Activated CD8-positive, alpha-beta memory T cell treated with anti-CD3 and anti-CD28 coated beads for 48 hours (primary cell): ENCODE data around the gene SMS.

ENCODE experiments used
- DNase-seq, 3 experiments: peaks; one replicate each; pipeline ENCODE4 v3.0.0-alpha.2; 2020; ENCODE audit warnings: low read depth in 2 of 3, low spot score in 2 of 3

The SMS gene

GRCh38 chrX:22037225-22037624, 96.7 kb downstream of the SMS start:
- DNase-seq, result no peak

- DNase-seq, result no peak
These were observed 97.5 kb downstream of the SMS start for GRCh38 chrX:22037911-22038537.

- DNase-seq, result no peak
These were observed 99.0 kb downstream of the SMS start for GRCh38 chrX:22039541-22039940.

GRCh38 chrX:22040184-22040583, 99.7 kb downstream of the SMS start:
- DNase-seq, result no peak

- DNase-seq, result no peak
These were observed 101.5 kb downstream of the SMS start for GRCh38 chrX:22041907-22042530.

- DNase-seq, result no peak
These were observed 103.4 kb downstream of the SMS start for GRCh38 chrX:22043872-22044271.
